Breast epithelium (tissue), 4 donors: ENCODE data around the gene LMOD1. TPM values are rescaled to one million over a fixed set of nuclear protein-coding genes. Genes with fewer than 3 reads are reported as not detected.
"Not testable (repeated sequence)": the region's sequence is repeated elsewhere in the genome, so short reads cannot be mapped to it uniquely, and the experiment has no call there.

Experiments used
- DNase-seq, 2 donors: peaks; one replicate each; pipeline ENCODE4 v3.0.0-alpha.2; 2019; ENCODE audit warnings: low spot score in 2 of 2
- H3K27ac ChIP-seq, 2 donors: fragments of 200-600 bp; sonication (generic) in 1 of 2; one replicate each; pipeline ENCODE4 v1.5.1; 2016 to 2019; ENCODE audit warnings: mild to moderate bottlenecking in 1 of 2
- H3K27me3 ChIP-seq, 2 donors: fragments of 200-600 bp; sonication (generic) in 1 of 2; one replicate each; pipeline versions ENCODE4 v1.5.1 to v1.6.0; 2017 to 2019; ENCODE audit warnings: control low read depth in 1 of 2, mild to moderate bottlenecking in 1 of 2
- H3K36me3 ChIP-seq: fragments of 200-600 bp; one replicate; pipeline ENCODE4 v1.5.1; 2019
- H3K4me1 ChIP-seq, 2 donors: fragments of 200-600 bp; sonication (generic); one replicate each; pipeline ENCODE4 v1.5.1; 2016 to 2019; ENCODE audit warnings: control low read depth in 1 of 2
- H3K4me3 ChIP-seq, 3 donors: fragments of 200-600 bp; sonication (generic); 1 replicate in 2 of 3; 2 replicates in 1 of 3; pipeline ENCODE4 v1.5.1; 2016 to 2019; ENCODE audit warnings: mild to moderate bottlenecking in 3 of 3, moderate library complexity in 2 of 3
- H3K9me3 ChIP-seq, 2 donors: fragments of 200-600 bp; sonication (generic) in 1 of 2; one replicate each; pipeline ENCODE4 v1.5.1; 2016 to 2019; ENCODE audit warnings: control low read depth in 1 of 2
- CTCF ChIP-seq, 3 donors: fragments of 450-650 bp; IDR thresholded peaks; one replicate each; pipeline ENCODE4 v1.5.1; 2016 to 2017; ENCODE audit warnings: antibody characterized with exemption in 3 of 3, mild to moderate bottlenecking in 3 of 3, moderate library complexity in 3 of 3
- POLR2A ChIP-seq: fragments of 450-650 bp; IDR thresholded peaks from one replicate; pipeline ENCODE4 v1.6.1; 2016; ENCODE audit warnings: antibody characterized with exemption, mild to moderate bottlenecking, moderate library complexity
- POLR2AphosphoS5 ChIP-seq, 3 donors: sonication (generic); formaldehyde crosslinking; IDR thresholded peaks; one replicate each; pipeline ENCODE4 v1.6.1; 2017; ENCODE audit warnings: antibody characterized with exemption in 3 of 3
- intact Hi-C: fragments of 100-400 bp; cut with DNase I; formaldehyde crosslinking; loops from one replicate; pipeline ENCODE4 v1.15.1; 2023; ENCODE audit warnings: low total_unique reads
- total RNA-seq, 3 donors: library from RNA; depleted of rRNA; stranded (reverse); fragments of >200 nt; gene quantifications; one replicate each; pipeline ENCODE4 v1.1.0, GENCODE V29; 2016

LMOD1 gene
- total RNA-seq, 3 donors from 2014 or later = 60.0 to 92.2 (median 87.2) TPM

- Histone ChIP-seq H3K4me1 (no peaks in the 10 kb centered on the region), H3K27me3 (no peaks in the 10 kb centered on the region), H3K27ac (no peak overlapping the region), H3K4me3 (no peak overlapping the region), H3K36me3 (peaks cover 3% of the 10 kb centered on the region), H3K9me3 (no peaks in the 10 kb centered on the region)
- DNase-seq = no peak
- no peak for TF ChIP-seq CTCF (IDR thresholded peaks at IDR 0.05)
- no peak for TF ChIP-seq POLR2AphosphoS5 (IDR thresholded peaks at IDR 0.05)
- no peak for TF ChIP-seq POLR2A
- intact Hi-C loops = no loop called here
Measured at GRCh38 chr1:201861448-201861847, 84.9 kb downstream of the LMOD1 start.

- peaks cover 3% of the 10 kb centered on the region for H3K36me3 ChIP-seq
- no peak for TF ChIP-seq POLR2A
- no peak for TF ChIP-seq POLR2AphosphoS5 (IDR thresholded peaks at IDR 0.05)
- no peak for TF ChIP-seq CTCF (IDR thresholded peaks at IDR 0.05)
- H3K4me1 ChIP-seq = no peaks in the 10 kb centered on the region
- H3K4me3 ChIP-seq = no peak overlapping the region
- DNase-seq = no peak
- intact Hi-C loops = no loop called here
- no peaks in the 10 kb centered on the region for H3K9me3 ChIP-seq
- H3K27ac ChIP-seq = no peak overlapping the region
- H3K27me3 ChIP-seq = no peaks in the 10 kb centered on the region
Measured at GRCh38 chr1:201859424-201859823, 86.9 kb downstream of the LMOD1 start.

- not testable (repeated sequence) for H3K27ac ChIP-seq, H3K36me3 ChIP-seq
Measured at GRCh38 chr1:201856722-201857121, 89.6 kb downstream of the LMOD1 start.

GRCh38 chr1:201851949-201852348 is 94.4 kb downstream of the LMOD1 start:
- DNase-seq = no peak
- TF ChIP-seq CTCF (IDR thresholded peaks at IDR 0.05) (no peak), POLR2AphosphoS5 (IDR thresholded peaks at IDR 0.05) (no peak), POLR2A (no peak)
- H3K36me3 ChIP-seq = no peaks in the 10 kb centered on the region
- intact Hi-C loops = no loop called here
- H3K27me3 ChIP-seq = no peaks in the 10 kb centered on the region
- H3K9me3 ChIP-seq = no peaks in the 10 kb centered on the region
- H3K27ac ChIP-seq = no peak overlapping the region
- peaks cover 0 to 6% of the 10 kb centered on the region in 2 donors for H3K4me1 ChIP-seq
- no peak overlapping the region for H3K4me3 ChIP-seq

More at GRCh38 chr1:201856722-201857121, 89.6 kb downstream of the LMOD1 start:
- intact Hi-C loops, H3K4me3 ChIP-seq, H3K4me1 ChIP-seq, H3K9me3 ChIP-seq, DNase-seq, H3K27me3 ChIP-seq: not testable (repeated sequence)

- DNase-seq = peak in 1 of 2 donors; percentile 50
- intact Hi-C loops = no loop called here
- TF ChIP-seq POLR2AphosphoS5 (IDR thresholded peaks at IDR 0.05) (peak in 1 of 3 donors; percentile 20), POLR2A (no peak), CTCF (IDR thresholded peaks at IDR 0.05) (no peak)
- H3K9me3 ChIP-seq = no peaks in the 10 kb centered on the region
- H3K4me1 ChIP-seq = peaks cover 0 to 6% of the 10 kb centered on the region in 2 donors
- H3K27ac ChIP-seq = peak overlapping the region; percentile 32 to 58
- no peaks in the 10 kb centered on the region for H3K36me3 ChIP-seq
- no peak overlapping the region for H3K4me3 ChIP-seq
- no peaks in the 10 kb centered on the region for H3K27me3 ChIP-seq
Measured at GRCh38 chr1:201850053-201850397, 96.3 kb downstream of the LMOD1 start.
